Endothelial cell of umbilical vein (primary cell): ENCODE results near the gene IL17RD. TPM values are rescaled to one million over a fixed set of nuclear protein-coding genes. Genes with fewer than 3 reads are reported as not detected.
A peak's percentile ranks its signal among the peaks of the same experiment; 100 is the strongest.

Source experiments
- BruUV-seq: library from RNA; stranded (reverse); fragments of 400-500 nt; replicated peaks from 2 replicates; lab custom pipeline; 2021; lab: Mats Ljungman, UMichigan
- CTCF ChIA-PET: fragments of 300-600, 350-600 bp; sonication (Branson Sonifier 250); formaldehyde crosslinking; loops from one replicate; lab custom pipeline; 2021; ENCODE audit warnings: antibody characterized with exemption, inconsistent platforms; lab: Charles Lee
- POLR2A ChIA-PET: fragments of 300-600, 350-600 bp; sonication (Branson Sonifier 250); formaldehyde crosslinking; loops from one replicate; lab custom pipeline; 2021; ENCODE audit warnings: antibody characterized with exemption, inconsistent platforms; lab: Charles Lee
- DNase-seq: peaks from one replicate; pipeline ENCODE4 v3.0.0-alpha.2; 2011; ENCODE audit warnings: low read depth, low spot score
- FAIRE-seq: peaks from 2 replicates; lab custom pipeline; 2011; peaks lifted over from hg19 to GRCh38; lab: Jason Lieb, UNC
- H2AFZ ChIP-seq: 2 replicates; pipeline ENCODE4 v1.6.0; 2012; ENCODE audit warnings: low read depth, low read length, control low read depth, inconsistent platforms
- H3K27ac ChIP-seq: 2 replicates; pipeline ENCODE4 v1.5.1; 2011; ENCODE audit warnings: low read depth, mild to moderate bottlenecking, control low read depth, low read length, moderate library complexity; ENCODE audit not compliant: insufficient read depth
- H3K27me3 ChIP-seq, 2 experiments: 2 replicates each; pipeline versions ENCODE4 v1.6.0 to v1.6.1; 2011; ENCODE audit warnings: low read length in 2 of 2, mixed read lengths in 1 of 2; ENCODE audit not compliant: control insufficient read depth in 2 of 2, insufficient read depth in 2 of 2
- H3K36me3 ChIP-seq, 2 experiments: 2 replicates in 1 of 2; 3 replicates in 1 of 2; pipeline ENCODE4 v1.5.1; 2011; ENCODE audit warnings: low read length in 2 of 2, mild to moderate bottlenecking in 1 of 2, moderate library complexity in 1 of 2; ENCODE audit not compliant: control insufficient read depth in 2 of 2, insufficient read depth in 2 of 2; ENCODE audit errors: extremely low read depth in 1 of 2
- H3K4me1 ChIP-seq: 3 replicates; pipeline ENCODE4 v1.5.1; 2011; ENCODE audit warnings: mild to moderate bottlenecking, low read length; ENCODE audit not compliant: control insufficient read depth, insufficient read depth; ENCODE audit errors: extremely low read depth
- H3K4me2 ChIP-seq: 2 replicates; pipeline ENCODE4 v1.6.1; 2011; ENCODE audit warnings: low read length, control low read depth, mixed read lengths; ENCODE audit not compliant: insufficient read depth
- H3K4me3 ChIP-seq, 3 experiments: fragments of 200-600 bp in 1 of 3; sonication (generic), shearing (Covaris generic) in 1 of 3; replicated peaks in 1 of 3; 2 replicates each; pipeline ENCODE4 v1.5.1; 2011 to 2016; ENCODE audit warnings: control low read depth in 3 of 3, low read length in 3 of 3, mild to moderate bottlenecking in 2 of 3, inconsistent platforms in 1 of 3, low read depth in 1 of 3, moderate library complexity in 1 of 3; ENCODE audit not compliant: insufficient read depth in 1 of 3
- H3K79me2 ChIP-seq: 2 replicates; pipeline ENCODE4 v1.6.0; 2012; ENCODE audit warnings: low read length, inconsistent platforms; ENCODE audit not compliant: control insufficient read depth, insufficient read depth
- H3K9ac ChIP-seq: replicated peaks from 2 replicates; pipeline ENCODE3; 2011; ENCODE audit warnings: low read length, control low read depth; ENCODE audit not compliant: insufficient read depth; ENCODE audit errors: extremely low read depth
- H3K9me1 ChIP-seq: replicated peaks from 3 replicates; pipeline ENCODE4 v1.6.0; 2011; ENCODE audit warnings: mild to moderate bottlenecking, low read length; ENCODE audit not compliant: control insufficient read depth, insufficient read depth; ENCODE audit errors: extremely low read depth
- H3K9me3 ChIP-seq: replicated peaks from 2 replicates; pipeline ENCODE4 v1.5.1; 2012; ENCODE audit warnings: low read length, inconsistent platforms; ENCODE audit not compliant: control insufficient read depth, insufficient read depth
- H4K20me1 ChIP-seq: replicated peaks from 2 replicates; pipeline ENCODE3; 2011; ENCODE audit warnings: mild to moderate bottlenecking, low read length; ENCODE audit not compliant: control insufficient read depth, insufficient read depth; ENCODE audit errors: extremely low read depth
- EZH2 ChIP-seq: IDR thresholded peaks from 2 replicates; pipeline ENCODE4 v1.6.1; 2012; ENCODE audit warnings: borderline replicate concordance, low read depth, mild to moderate bottlenecking, moderate library complexity, low read length, inconsistent platforms; ENCODE audit not compliant: severe bottlenecking
- FOS ChIP-seq: IDR thresholded peaks from 2 replicates; pipeline ENCODE4 v1.6.1; 2011; ENCODE audit warnings: mild to moderate bottlenecking, low read length, moderate library complexity, borderline replicate concordance; ENCODE audit not compliant: insufficient read depth
- GATA2 ChIP-seq: IDR thresholded peaks from 2 replicates; pipeline ENCODE4 v1.7.0; 2011; ENCODE audit warnings: low read depth, mild to moderate bottlenecking, moderate library complexity, mixed read lengths, low read length; ENCODE audit not compliant: insufficient read length, insufficient read depth
- JUN ChIP-seq: IDR thresholded peaks from 2 replicates; pipeline ENCODE4 v1.6.1; 2011; ENCODE audit warnings: borderline replicate concordance, low read depth; ENCODE audit not compliant: insufficient read length, insufficient read depth
- MAX ChIP-seq: IDR thresholded peaks from 2 replicates; pipeline ENCODE4 v1.6.1; 2011; ENCODE audit not compliant: insufficient read depth, insufficient read length
- MYC ChIP-seq: IDR thresholded peaks from one replicate; pipeline ENCODE4 v1.6.1; 2011; ENCODE audit warnings: mild to moderate bottlenecking, low read depth, low read length
- POLR2A ChIP-seq: IDR thresholded peaks from 2 replicates; pipeline ENCODE4 v1.6.1; 2012; ENCODE audit warnings: low read depth, mild to moderate bottlenecking, control low read depth, low read length
- POLR2AphosphoS5 ChIP-seq: IDR thresholded peaks from 2 replicates; pipeline ENCODE4 v1.6.1; 2012; ENCODE audit warnings: low read depth, mild to moderate bottlenecking, control low read depth, low read length, moderate library complexity; ENCODE audit not compliant: insufficient read depth
- dilution Hi-C: fragments of 300-500 bp; cut with MboI; formaldehyde crosslinking; loops from one replicate; pipeline ENCODE4 v1.15.0; 2019; ENCODE audit warnings: low sequenced_read_pairs; ENCODE audit not compliant: extremely low pct_ligation_motif_present
- intact Hi-C: fragments of 100-400 bp; cut with micrococcal nuclease; formaldehyde crosslinking; loops from one replicate; pipeline ENCODE4 v1.10.0; 2022
- polyA plus RNA-seq, 4 experiments: library from polyadenylated mRNA; depleted of rRNA in 3 of 4; stranded (reverse) in 3 of 4; unstranded in 1 of 4; fragments of >200 nt; gene quantifications; 2 replicates each; pipeline versions ENCODE4 v1.2.1 to v1.2.3, GENCODE V29; 2011 to 2012; ENCODE audit warnings: missing spikeins in 1 of 4
- total RNA-seq: library from RNA; stranded (reverse); gene quantifications from 2 replicates; pipeline ENCODE4 v1.2.3, GENCODE V29; 2021
- TF ChIP-seq, protein P1 (sequence below), 2 donors: IDR thresholded peaks; 1 replicate in 1 of 2; 2 replicates in 1 of 2; pipeline ENCODE4 v1.5.1; 2011; ENCODE audit warnings: low read length in 2 of 2, mild to moderate bottlenecking in 2 of 2, moderate library complexity in 2 of 2, control low read depth in 1 of 2, inconsistent platforms in 1 of 2, low read depth in 1 of 2; ENCODE audit not compliant: insufficient read depth in 1 of 2; ENCODE audit errors: extremely low read depth in 1 of 2

The IL17RD gene
- total and polyA plus RNA-seq, 2 donors (not counting 3 experiments of a cell fraction or from before 2014, with no cell fraction given), result 0.36 to 0.93 TPM

DNA sequence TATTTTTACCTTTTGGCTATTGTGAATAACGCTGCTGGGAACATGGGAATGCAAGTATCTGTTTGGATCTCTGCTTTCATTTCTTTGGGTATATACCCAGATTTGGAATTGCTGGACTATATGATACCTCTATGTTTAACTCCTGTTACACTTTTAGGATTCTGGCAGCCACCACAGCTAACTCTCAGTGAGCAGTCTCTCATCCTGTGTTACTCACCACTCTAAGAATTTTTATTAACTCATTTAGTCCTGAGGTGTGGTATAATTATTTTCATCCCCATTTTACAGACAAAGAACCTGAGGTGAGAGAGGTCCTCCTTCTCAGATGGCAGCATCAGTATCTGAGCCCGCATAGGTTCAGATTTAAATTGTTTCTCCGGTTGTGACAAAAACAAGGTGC lies 103.6 kb downstream of the IL17RD start:
- Histone ChIP-seq H2AFZ (peak overlapping the region; percentile 95), H3K9ac (no peak overlapping the region), H4K20me1 (no peaks in the 10 kb centered on the region), H3K36me3 (no peaks in the 10 kb centered on the region), H3K27me3 (no peaks in the 10 kb centered on the region), H3K9me1 (no peaks in the 10 kb centered on the region), H3K79me2 (no peaks in the 10 kb centered on the region), H3K9me3 (no peaks in the 10 kb centered on the region), H3K4me3 (no peak overlapping the region), H3K4me1 (peaks cover 23% of the 10 kb centered on the region), H3K27ac (peak overlapping the region; percentile 12), H3K4me2 (no peak overlapping the region)
- intact Hi-C loops, result loop anchor here (2.0 to 5.0 kb wide), 2 partner anchors 17 to 54 kb away; no protein-coding TSS in a partner anchor
- POLR2A ChIA-PET, result interaction anchor here (0.5 kb wide), 1 partner anchor 22 kb away, joined by 3 read pairs; no protein-coding TSS in a partner anchor
- CTCF ChIA-PET, result interaction anchor here (1.4 kb wide), 1 partner anchor 19 kb away, joined by 9 read pairs; no protein-coding TSS in a partner anchor
- no peak for DNase-seq
- TF ChIP-seq FOS (peak; percentile 8), POLR2A (no peak)
- BruUV-seq, result no TSS peak
- no peak for FAIRE-seq
- dilution Hi-C loops, result no loop called here

- Histone ChIP-seq H3K27me3 (no peaks in the 10 kb centered on the region), H3K27ac (peak within 1 kb of the TSS; percentile 25), H3K9me1 (no peaks in the 10 kb centered on the region), H3K9ac (no peak within 1 kb of the TSS), H3K4me3 (no peak within 1 kb of the TSS), H3K4me2 (peak within 1 kb of the TSS; percentile 31), H3K79me2 (no peaks in the 10 kb centered on the region), H4K20me1 (no peaks in the 10 kb centered on the region), H2AFZ (peak within 1 kb of the TSS; percentile 30), H3K9me3 (no peaks in the 10 kb centered on the region), H3K36me3 (no peaks in the 10 kb centered on the region), H3K4me1 (peaks cover 23% of the 10 kb centered on the region)
- intact Hi-C loops, result loop anchor here (2.0 to 5.0 kb wide), 2 partner anchors 19 to 53 kb away; no protein-coding TSS in a partner anchor
- ChIA-PET POLR2A (no interaction called here), CTCF (interaction anchor here (0.6 to 1.5 kb wide), 7 partner anchors 8 to 261 kb away, joined by 3 to 8 read pairs (median 3); no protein-coding TSS in a partner anchor)
- no TSS peak for BruUV-seq
- dilution Hi-C loops, result no loop called here
- FAIRE-seq (peak; percentile 99), DNase-seq (peak; percentile 95)
- peak; percentile 98 for TF ChIP-seq FOS
- no peak for TF ChIP-seq POLR2A
- TF ChIP-seq, protein P1, sequence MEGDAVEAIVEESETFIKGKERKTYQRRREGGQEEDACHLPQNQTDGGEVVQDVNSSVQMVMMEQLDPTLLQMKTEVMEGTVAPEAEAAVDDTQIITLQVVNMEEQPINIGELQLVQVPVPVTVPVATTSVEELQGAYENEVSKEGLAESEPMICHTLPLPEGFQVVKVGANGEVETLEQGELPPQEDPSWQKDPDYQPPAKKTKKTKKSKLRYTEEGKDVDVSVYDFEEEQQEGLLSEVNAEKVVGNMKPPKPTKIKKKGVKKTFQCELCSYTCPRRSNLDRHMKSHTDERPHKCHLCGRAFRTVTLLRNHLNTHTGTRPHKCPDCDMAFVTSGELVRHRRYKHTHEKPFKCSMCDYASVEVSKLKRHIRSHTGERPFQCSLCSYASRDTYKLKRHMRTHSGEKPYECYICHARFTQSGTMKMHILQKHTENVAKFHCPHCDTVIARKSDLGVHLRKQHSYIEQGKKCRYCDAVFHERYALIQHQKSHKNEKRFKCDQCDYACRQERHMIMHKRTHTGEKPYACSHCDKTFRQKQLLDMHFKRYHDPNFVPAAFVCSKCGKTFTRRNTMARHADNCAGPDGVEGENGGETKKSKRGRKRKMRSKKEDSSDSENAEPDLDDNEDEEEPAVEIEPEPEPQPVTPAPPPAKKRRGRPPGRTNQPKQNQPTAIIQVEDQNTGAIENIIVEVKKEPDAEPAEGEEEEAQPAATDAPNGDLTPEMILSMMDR (IDR thresholded peaks at IDR 0.05; ENCODE audit: extremely low read depth in 1 of 2, insufficient read depth in 1 of 2, low read depth in 1 of 2, low read length in 2 of 2), result no peak
- TF ChIP-seq POLR2AphosphoS5, result peak; percentile 54
- no peak for TF ChIP-seq EZH2
- TF ChIP-seq JUN, result peak; percentile 80
- TF ChIP-seq GATA2, result peak; percentile 19
- no peak for TF ChIP-seq MYC
- TF ChIP-seq MAX, result peak; percentile 75
These were observed 104.9 kb downstream of the IL17RD start, which contains the start of gene SPATA12 for GRCh38 chr3:57060089-57060821. Gene SPATA12, plus strand, starts transcription at chr3:57060664. Its CDS starts 13,031 bp downstream, at chr3:57073695.
